Right atrium auricular region (tissue), 2 donors: ENCODE results near the gene CDCP1. TPM values are rescaled to one million over a fixed set of nuclear protein-coding genes. Genes with fewer than 3 reads are reported as not detected.

Experiments used
- DNase-seq: peaks from one replicate; pipeline ENCODE4 v3.0.0-alpha.2; 2019; ENCODE audit warnings: low spot score
- H3K27ac ChIP-seq, 2 donors: fragments of 200-600 bp; sonication (generic); 1 replicate in 1 of 2; 2 replicates in 1 of 2; pipeline ENCODE4 v1.5.1; 2016 to 2019
- H3K27me3 ChIP-seq, 2 donors: fragments of 200-600 bp; sonication (generic); one replicate each; pipeline versions ENCODE4 v1.5.1 to v1.6.0; 2017 to 2019
- H3K36me3 ChIP-seq: fragments of 200-600 bp; sonication (generic); one replicate; pipeline ENCODE4 v1.5.1; 2016
- H3K4me1 ChIP-seq, 2 donors: fragments of 200-600 bp; sonication (generic); one replicate each; pipeline versions ENCODE4 v1.5.1 to v1.6.0; 2017 to 2019
- H3K4me3 ChIP-seq, 2 donors: fragments of 200-600 bp; sonication (generic); 1 replicate in 1 of 2; 2 replicates in 1 of 2; pipeline ENCODE4 v1.5.1; 2017 to 2019; ENCODE audit warnings: mild to moderate bottlenecking in 1 of 2, moderate library complexity in 1 of 2
- H3K9me3 ChIP-seq, 2 donors: fragments of 200-600 bp; sonication (generic); one replicate each; pipeline ENCODE4 v1.5.1; 2019
- CTCF ChIP-seq, 2 donors: fragments of 200-600 bp; sonication (generic); IDR thresholded peaks; one replicate each; pipeline ENCODE4 v1.5.1; 2019; ENCODE audit warnings: antibody characterized with exemption in 2 of 2
- total RNA-seq, 2 donors: library from RNA; depleted of rRNA; stranded (reverse); fragments of >200 nt; gene quantifications; one replicate each; pipeline ENCODE4 v1.1.0, GENCODE V29; 2016

The CDCP1 gene
- total RNA-seq, 2 donors from 2014 or later, result 0.48 to 2.8 TPM

GRCh38 chr3:45049807-45050206 is 96.4 kb downstream of the CDCP1 start:
- H3K27me3 ChIP-seq, result no peaks in the 10 kb centered on the region
- no peak for TF ChIP-seq CTCF (IDR thresholded peaks at IDR 0.05)
- no peak overlapping the region for H3K4me3 ChIP-seq
- DNase-seq, result no peak
- H3K27ac ChIP-seq, result no peak overlapping the region
- no peaks in the 10 kb centered on the region for H3K9me3 ChIP-seq
- H3K36me3 ChIP-seq, result no peaks in the 10 kb centered on the region
- no peaks in the 10 kb centered on the region for H3K4me1 ChIP-seq

GRCh38 chr3:45048244-45048643 is 97.9 kb downstream of the CDCP1 start:
- no peak for TF ChIP-seq CTCF (IDR thresholded peaks at IDR 0.05)
- Histone ChIP-seq H3K27ac (no peak overlapping the region), H3K4me1 (no peaks in the 10 kb centered on the region), H3K9me3 (no peaks in the 10 kb centered on the region), H3K36me3 (no peaks in the 10 kb centered on the region), H3K27me3 (no peaks in the 10 kb centered on the region), H3K4me3 (no peak overlapping the region)
- DNase-seq, result no peak

- no peaks in the 10 kb centered on the region for H3K9me3 ChIP-seq
- H3K27me3 ChIP-seq, result no peaks in the 10 kb centered on the region
- H3K4me3 ChIP-seq, result no peak overlapping the region
- no peaks in the 10 kb centered on the region for H3K4me1 ChIP-seq
- TF ChIP-seq CTCF (IDR thresholded peaks at IDR 0.05), result peak in 1 of 2 donors; percentile 20
- DNase-seq, result no peak
- no peak overlapping the region for H3K27ac ChIP-seq
- no peaks in the 10 kb centered on the region for H3K36me3 ChIP-seq
Observed at GRCh38 chr3:45043728-45044299, 102.4 kb downstream of the CDCP1 start.

- TF ChIP-seq CTCF (IDR thresholded peaks at IDR 0.05), result no peak
- Histone ChIP-seq H3K27ac (no peak overlapping the region), H3K27me3 (no peaks in the 10 kb centered on the region), H3K4me3 (no peak overlapping the region), H3K9me3 (no peaks in the 10 kb centered on the region), H3K4me1 (peaks cover 0 to 1% of the 10 kb centered on the region in 2 donors), H3K36me3 (no peaks in the 10 kb centered on the region)
- no peak for DNase-seq
Observed at GRCh38 chr3:45042162-45042561, 104.0 kb downstream of the CDCP1 start.

GRCh38 chr3:45041666-45042065 is 104.5 kb downstream of the CDCP1 start:
- Histone ChIP-seq H3K27me3 (no peaks in the 10 kb centered on the region), H3K4me3 (no peak overlapping the region), H3K27ac (no peak overlapping the region), H3K9me3 (no peaks in the 10 kb centered on the region), H3K36me3 (no peaks in the 10 kb centered on the region), H3K4me1 (peaks cover 0 to 6% of the 10 kb centered on the region in 2 donors)
- DNase-seq, result no peak
- TF ChIP-seq CTCF (IDR thresholded peaks at IDR 0.05), result no peak
